GM23338 (cell line): ENCODE data around the gene CHD9. TPM values are rescaled to one million over a fixed set of nuclear protein-coding genes. Genes with fewer than 3 reads are reported as not detected.

ENCODE experiments used
- ATAC-seq: fragments of 200-7000 bp; cut with Tn5 transposase; 3 replicates; pipeline ENCODE4 v1.9.1; 2020
- DNase-seq: peaks from one replicate; pipeline ENCODE4 v3.0.0-alpha.2; 2015; ENCODE audit warnings: low spot score
- H2AFZ ChIP-seq: fragments of 200-600 bp; sonication (generic); 2 replicates; pipeline ENCODE4 v1.8.0; 2016; ENCODE audit warnings: antibody characterized with exemption, mild to moderate bottlenecking, moderate library complexity
- H3F3A ChIP-seq: fragments of 200-600 bp; sonication (generic); replicated peaks from 2 replicates; pipeline ENCODE4 v1.8.0; 2017; ENCODE audit warnings: antibody characterized with exemption, mixed run types, low read depth
- H3K27ac ChIP-seq: fragments of 200-600 bp; sonication (generic); 2 replicates; pipeline ENCODE4 v1.6.1; 2016; ENCODE audit warnings: low read depth
- H3K27me3 ChIP-seq: fragments of 200-600 bp; sonication (generic); 2 replicates; pipeline ENCODE4 v1.8.0; 2016; ENCODE audit warnings: mild to moderate bottlenecking, mixed run types, moderate library complexity; ENCODE audit not compliant: insufficient read depth
- H3K36me3 ChIP-seq: fragments of 200-600 bp; sonication (generic); 2 replicates; pipeline ENCODE4 v1.8.0; 2016; ENCODE audit warnings: mild to moderate bottlenecking; ENCODE audit not compliant: insufficient read depth
- H3K4me1 ChIP-seq: fragments of 200-600 bp; sonication (generic); 2 replicates; pipeline ENCODE4 v1.8.0; 2016; ENCODE audit warnings: mild to moderate bottlenecking, moderate library complexity; ENCODE audit not compliant: insufficient read depth
- H3K4me2 ChIP-seq: fragments of 200-600 bp; sonication (generic); 2 replicates; pipeline ENCODE4 v1.7.1; 2017; ENCODE audit warnings: mixed run types
- H3K4me3 ChIP-seq: fragments of 200-600 bp; sonication (generic); 2 replicates; pipeline ENCODE4 v1.6.1; 2016; ENCODE audit warnings: mixed run types
- H3K79me2 ChIP-seq: fragments of 200-600 bp; sonication (generic); replicated peaks from 2 replicates; pipeline ENCODE4 v1.8.0; 2017; ENCODE audit warnings: mild to moderate bottlenecking; ENCODE audit not compliant: insufficient read depth
- H3K9me2 ChIP-seq: fragments of 200-600 bp; sonication (generic); 2 replicates; pipeline ENCODE4 v1.8.0; 2017; ENCODE audit not compliant: insufficient read depth
- H4K20me1 ChIP-seq: fragments of 200-600 bp; sonication (generic); replicated peaks from 2 replicates; pipeline ENCODE4 v1.8.0; 2017; ENCODE audit warnings: mild to moderate bottlenecking; ENCODE audit not compliant: insufficient read depth
- H3K27ac Mint-ChIP-seq: 2 replicates; pipeline ENCODE4 v1.8.0; 2020; ENCODE audit warnings: inconsistent platforms, mild to moderate bottlenecking, moderate library complexity, mixed read lengths
- H3K27me3 Mint-ChIP-seq: 3 replicates; pipeline ENCODE4 v1.8.0; 2022; ENCODE audit warnings: low read depth, mild to moderate bottlenecking, moderate library complexity, mixed read lengths, inconsistent platforms; ENCODE audit not compliant: insufficient read depth, poor library complexity
- H3K36me3 Mint-ChIP-seq: 3 replicates; pipeline ENCODE4 v1.8.0; 2021; ENCODE audit warnings: low read depth, mild to moderate bottlenecking, inconsistent platforms, moderate library complexity, mixed read lengths
- H3K4me1 Mint-ChIP-seq: 3 replicates; pipeline ENCODE4 v1.8.0; 2020; ENCODE audit warnings: mild to moderate bottlenecking, inconsistent platforms, mixed read lengths
- H3K4me3 Mint-ChIP-seq: 3 replicates; pipeline ENCODE4 v1.8.0; 2021; ENCODE audit warnings: moderate library complexity, mild to moderate bottlenecking, inconsistent platforms, mixed read lengths
- H3K9me3 Mint-ChIP-seq: 3 replicates; pipeline ENCODE4 v1.8.0; 2020; ENCODE audit warnings: moderate library complexity, mild to moderate bottlenecking, inconsistent platforms, mixed read lengths
- CREB1 ChIP-seq: fragments of 250-450 bp; sonication (Bioruptor Pico); IDR thresholded peaks from 2 replicates; pipeline ENCODE4 v1.5.0; 2020; ENCODE audit warnings: low read depth, mild to moderate bottlenecking, moderate library complexity
- CTCF ChIP-seq, 2 experiments: fragments of 200-600 bp in 1 of 2; sonication (generic) in 1 of 2; conservative IDR thresholded peaks; 2 replicates each; pipeline versions ENCODE4 v1.5.1 to v1.6.1; 2016 to 2017; ENCODE audit warnings: antibody characterized with exemption in 2 of 2, low read depth in 2 of 2, mild to moderate bottlenecking in 2 of 2, moderate library complexity in 1 of 2
- ETS1 ChIP-seq: IDR thresholded peaks from 2 replicates; pipeline ENCODE4 v1.6.1; 2016; ENCODE audit warnings: antibody characterized with exemption
- EZH2 ChIP-seq: fragments of 200-600 bp; sonication (generic); IDR thresholded peaks from one replicate; pipeline ENCODE4 v1.8.0; 2017; ENCODE audit warnings: antibody characterized with exemption, mild to moderate bottlenecking, low read depth; ENCODE audit not compliant: unreplicated experiment
- EZH2phosphoT487 ChIP-seq: fragments of 200-600 bp; sonication (generic); IDR thresholded peaks from one replicate; pipeline ENCODE4 v1.8.1; 2018; ENCODE audit warnings: antibody characterized with exemption; ENCODE audit not compliant: unreplicated experiment
- NANOG ChIP-seq: IDR thresholded peaks from 2 replicates; pipeline ENCODE4 v1.6.1; 2016; ENCODE audit warnings: antibody characterized with exemption, borderline replicate concordance
- STAT1 ChIP-seq: IDR thresholded peaks from one replicate; pipeline ENCODE4 v1.6.1; 2016; ENCODE audit warnings: antibody characterized with exemption; ENCODE audit not compliant: unreplicated experiment
- ZNF114 ChIP-seq: fragments of 250-450 bp; sonication (Bioruptor Pico); IDR thresholded peaks from 2 replicates; pipeline ENCODE4 v1.5.0; 2020; ENCODE audit warnings: mild to moderate bottlenecking, moderate library complexity
- ZNF331 ChIP-seq: fragments of 250-450 bp; sonication (Bioruptor Pico); IDR thresholded peaks from 2 replicates; pipeline ENCODE4 v1.5.0; 2020; ENCODE audit warnings: low read depth, mild to moderate bottlenecking, moderate library complexity
- ZNF462 ChIP-seq: fragments of 250-450 bp; sonication (Bioruptor Pico); IDR thresholded peaks from 2 replicates; pipeline ENCODE4 v1.5.0; 2020; ENCODE audit warnings: mild to moderate bottlenecking, moderate library complexity
- polyA plus RNA-seq: library from polyadenylated mRNA; unstranded; fragments of >200 nt; fragmentation: Nextera tagmentation; extraction: Ambion mirVana; gene quantifications from 2 replicates; pipeline ENCODE4 v1.2.1, GENCODE V29; 2016
- total RNA-seq: library from RNA; depleted of rRNA; stranded (reverse); fragments of >200 nt; shearing (Covaris generic); gene quantifications from 2 replicates; pipeline ENCODE4 v1.2.3, GENCODE V29; 2014

The CHD9 gene
- total and polyA plus RNA-seq, 2 experiments from 2014 or later, result 18.8 to 46.6 TPM

GRCh38 chr16:53220585-53220984, 165.8 kb downstream of the CHD9 start:
- no peaks in the 10 kb centered on the region for H3K36me3 ChIP-seq
- no peaks in the 10 kb centered on the region for H3F3A ChIP-seq
- no peak overlapping the region for H3K27ac ChIP-seq
- no peaks in the 10 kb centered on the region for H4K20me1 ChIP-seq
- Mint-ChIP-seq H3K27ac (no peak overlapping the region), H3K4me3 (no peak overlapping the region), H3K36me3 (peaks cover 18% of the 10 kb centered on the region; the same call in 2 of the 3 replicates), H3K9me3 (no peaks in the 10 kb centered on the region), H3K4me1 (peaks cover 7% of the 10 kb centered on the region; the same call in 2 of the 3 replicates), H3K27me3 (no peaks in the 10 kb centered on the region)
- H2AFZ ChIP-seq, result no peak overlapping the region
- no peak overlapping the region for H3K4me2 ChIP-seq
- no peak for TF ChIP-seq ZNF462 (CRISPR knock-in tag)
- peak; percentile 32 to 45 for TF ChIP-seq CTCF (conservative IDR thresholded peaks at IDR 0.05; ENCODE audit: low read depth in 2 of 2)
- peak; percentile 63 for ATAC-seq
- peaks cover 12% of the 10 kb centered on the region for H3K79me2 ChIP-seq
- DNase-seq, result peak; percentile 41
- H3K4me3 ChIP-seq, result no peak overlapping the region
- H3K27me3 ChIP-seq, result no peaks in the 10 kb centered on the region
- H3K9me2 ChIP-seq, result no peaks in the 10 kb centered on the region
- no peaks in the 10 kb centered on the region for H3K4me1 ChIP-seq

GRCh38 chr16:53224951-53225533, 170.3 kb downstream of the CHD9 start:
- no peak overlapping the region for H3K4me3 Mint-ChIP-seq
- Histone ChIP-seq H4K20me1 (no peaks in the 10 kb centered on the region), H3K4me1 (no peaks in the 10 kb centered on the region), H3K4me3 (no peak overlapping the region), H2AFZ (no peak overlapping the region), H3K27me3 (no peaks in the 10 kb centered on the region), H3K9me2 (no peaks in the 10 kb centered on the region), H3K27ac (no peak overlapping the region), H3K36me3 (peaks cover 19% of the 10 kb centered on the region; the same call in 1 of the 2 replicates), H3K79me2 (no peaks in the 10 kb centered on the region), H3F3A (no peaks in the 10 kb centered on the region), H3K4me2 (no peak overlapping the region)
- TF ChIP-seq NANOG (no peak), EZH2phosphoT487 (no peak), ZNF114 (CRISPR knock-in tag) (no peak), EZH2 (no peak), ETS1 (no peak), ZNF331 (no peak), STAT1 (no peak), CREB1 (no peak), CTCF (conservative IDR thresholded peaks at IDR 0.05; ENCODE audit: low read depth in 2 of 2) (no peak)
- no peaks in the 10 kb centered on the region for H3K9me3 Mint-ChIP-seq
- H3K4me1 Mint-ChIP-seq, result no peaks in the 10 kb centered on the region
- no peak for ATAC-seq
- H3K36me3 Mint-ChIP-seq, result peaks cover 54% of the 10 kb centered on the region
- DNase-seq, result no peak
- H3K27ac Mint-ChIP-seq, result peak overlapping the region; percentile 94
- H3K27me3 Mint-ChIP-seq, result peaks cover 2% of the 10 kb centered on the region
